Measurements from ENCODE around the gene PMAIP1.
"Not testable (repeated sequence)": the region's sequence is repeated elsewhere in the genome, so short reads cannot be mapped to it uniquely, and the experiment has no call there.

Gene PMAIP1

DNA sequence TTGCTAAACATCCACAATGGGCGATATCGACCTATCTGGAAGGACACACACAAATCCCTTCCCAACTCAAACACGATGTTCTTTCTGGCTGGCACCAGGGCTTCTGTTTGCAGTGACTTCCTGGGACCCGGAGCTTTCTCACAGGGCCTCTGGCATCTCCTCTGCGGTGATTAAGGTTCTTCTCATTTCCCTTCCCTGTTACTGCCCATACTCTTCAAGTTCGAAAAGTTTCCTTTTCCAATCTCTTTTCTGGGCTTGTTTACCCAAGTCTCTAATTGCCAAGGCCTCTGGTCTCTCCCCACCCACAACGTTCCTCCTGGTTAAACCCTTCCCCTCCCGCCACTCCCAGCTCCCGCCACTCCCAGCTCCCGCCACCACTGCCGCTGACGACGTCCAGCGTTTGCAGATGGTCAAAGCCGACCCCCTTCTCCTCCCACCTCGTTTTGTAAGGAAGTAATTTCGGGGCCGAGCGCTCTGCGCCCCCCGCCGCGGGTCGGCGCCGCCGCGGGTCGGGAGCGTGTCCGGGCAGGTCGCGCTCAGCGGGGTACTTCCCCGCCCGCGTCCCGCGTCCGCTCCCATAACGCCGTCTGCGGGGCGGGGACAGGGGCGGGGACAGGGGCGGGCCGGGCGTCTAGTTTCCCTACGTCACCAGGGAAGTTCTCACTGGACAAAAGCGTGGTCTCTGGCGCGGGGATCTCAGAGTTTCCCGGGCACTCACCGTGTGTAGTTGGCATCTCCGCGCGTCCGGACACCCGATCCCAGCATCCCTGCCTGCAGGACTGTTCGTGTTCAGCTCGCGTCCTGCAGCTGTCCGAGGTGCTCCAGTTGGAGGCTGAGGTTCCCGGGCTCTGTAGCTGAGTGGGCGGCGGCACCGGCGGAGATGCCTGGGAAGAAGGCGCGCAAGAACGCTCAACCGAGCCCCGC is at the start of gene PMAIP1:
PMAIP1 (plus strand) TSS at position 699 of the 924 bp plus-strand sequence; CDS start at position 881, 182 bp downstream.
- DNase-seq (ENCODE audit: low read depth, low spot score), result peak; percentile 87

GRCh38 chr18:59851784-59852399 is 47.9 kb upstream of the PMAIP1 start:
- DNase-seq (ENCODE audit: low read depth, low spot score), result no peak

- no peak for DNase-seq (ENCODE audit: low read depth, low spot score)
Observed at GRCh38 chr18:59852548-59852947, 47.2 kb upstream of the PMAIP1 start.

DNA sequence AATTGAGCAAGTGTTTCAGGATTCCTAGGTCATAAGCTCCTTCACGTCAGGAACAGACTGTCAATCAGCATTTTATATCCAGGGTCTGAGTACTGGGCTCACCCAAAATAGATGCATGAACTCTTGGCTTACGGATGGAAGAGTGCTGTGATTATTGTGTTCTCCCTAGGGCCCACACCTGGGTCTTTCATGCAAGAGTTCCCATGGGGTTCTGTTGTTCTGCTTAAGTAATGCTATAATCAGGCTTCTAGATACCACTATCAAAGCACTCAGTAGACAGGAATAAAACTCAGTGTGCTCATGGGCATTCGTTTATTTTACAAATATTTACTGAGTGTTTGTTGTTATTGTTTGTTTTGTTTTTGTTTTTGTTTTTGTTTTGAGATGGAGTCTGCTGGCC is 46.4 kb upstream of the PMAIP1 start:
- no peak for DNase-seq (ENCODE audit: low read depth, low spot score)

- DNase-seq (ENCODE audit: low read depth, low spot score), result not testable (repeated sequence)
Observed at GRCh38 chr18:59853988-59854387, 45.8 kb upstream of the PMAIP1 start.

GRCh38 chr18:59861009-59861408 is 38.8 kb upstream of the PMAIP1 start:
- DNase-seq (ENCODE audit: low read depth, low spot score), result no peak

DNA sequence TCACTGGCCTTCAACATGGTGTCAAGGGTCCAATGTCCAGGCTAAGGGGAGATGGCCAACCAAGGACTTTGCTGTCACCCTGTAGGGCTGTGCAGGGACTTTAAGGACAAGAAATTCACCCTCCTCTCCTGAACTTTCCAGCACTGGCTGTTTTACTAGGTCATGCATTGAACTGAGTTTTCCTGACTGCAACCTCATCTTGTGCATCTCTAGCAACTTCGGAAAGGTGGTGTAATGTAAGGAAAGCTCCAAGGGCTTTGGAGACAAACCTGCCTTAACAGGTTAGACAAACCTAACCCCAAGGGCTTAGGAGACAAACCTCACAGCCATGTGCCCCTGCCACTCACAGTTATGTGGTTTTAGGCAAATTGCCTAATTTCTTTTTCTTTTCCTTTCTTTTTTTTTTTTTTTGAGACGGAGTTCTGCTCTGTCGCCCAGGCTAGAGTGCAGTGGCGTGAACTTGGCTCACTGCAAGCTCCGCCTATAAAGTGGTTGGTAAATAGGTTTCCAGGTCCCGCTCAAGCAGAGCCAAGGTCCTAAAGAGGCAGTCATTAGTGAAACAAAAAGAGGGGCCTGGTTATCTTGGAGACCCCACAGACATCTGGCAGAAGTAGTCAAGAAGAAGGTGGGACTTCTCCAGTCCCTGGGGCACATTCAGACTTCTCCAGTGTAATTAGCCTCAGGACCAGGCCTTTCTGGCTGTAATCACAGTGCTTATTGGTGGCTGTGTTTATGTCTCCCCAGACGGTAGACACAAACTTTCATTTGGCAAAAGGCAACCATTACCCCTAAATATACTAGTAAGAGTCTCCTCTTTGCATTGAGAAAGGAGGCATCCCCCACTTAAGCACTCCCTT is 37.6 kb upstream of the PMAIP1 start:
- DNase-seq (ENCODE audit: low read depth, low spot score), result no peak

DNA sequence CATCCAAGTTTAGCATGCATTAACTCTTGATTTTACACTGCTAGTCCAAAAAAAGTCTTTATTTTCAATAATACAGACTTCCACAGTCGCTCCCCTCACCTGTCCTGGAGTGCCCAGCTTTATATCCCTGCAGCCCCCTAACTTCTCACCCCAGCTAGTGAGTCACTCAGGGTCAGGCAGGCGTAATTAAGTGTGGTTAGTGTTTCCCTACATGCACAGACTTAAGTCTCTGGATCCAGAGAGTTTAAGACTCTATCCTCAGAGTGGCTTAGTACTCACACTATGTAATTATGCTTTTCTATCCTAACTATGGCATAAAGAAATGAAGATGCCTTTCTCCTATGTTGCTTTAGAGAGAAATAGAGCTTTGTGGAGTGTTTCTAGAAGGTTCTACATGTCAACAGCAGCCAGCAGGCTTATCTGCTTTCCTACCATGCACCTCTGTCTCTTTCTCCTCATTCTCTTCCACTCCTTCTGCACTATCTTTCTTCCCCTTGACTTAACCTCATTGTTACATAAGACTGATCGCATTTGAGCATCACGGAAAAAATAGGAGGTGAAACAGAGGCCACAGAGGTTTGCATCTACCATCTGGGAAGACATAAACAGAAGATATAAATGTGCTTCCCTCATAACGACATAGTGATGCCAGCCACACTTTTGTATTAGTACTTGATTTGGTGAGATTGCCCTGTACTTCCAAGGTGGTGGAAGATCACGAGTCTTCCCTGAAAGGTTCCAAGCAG is 34.4 kb upstream of the PMAIP1 start:
- DNase-seq (ENCODE audit: low read depth, low spot score), result no peak

DNA sequence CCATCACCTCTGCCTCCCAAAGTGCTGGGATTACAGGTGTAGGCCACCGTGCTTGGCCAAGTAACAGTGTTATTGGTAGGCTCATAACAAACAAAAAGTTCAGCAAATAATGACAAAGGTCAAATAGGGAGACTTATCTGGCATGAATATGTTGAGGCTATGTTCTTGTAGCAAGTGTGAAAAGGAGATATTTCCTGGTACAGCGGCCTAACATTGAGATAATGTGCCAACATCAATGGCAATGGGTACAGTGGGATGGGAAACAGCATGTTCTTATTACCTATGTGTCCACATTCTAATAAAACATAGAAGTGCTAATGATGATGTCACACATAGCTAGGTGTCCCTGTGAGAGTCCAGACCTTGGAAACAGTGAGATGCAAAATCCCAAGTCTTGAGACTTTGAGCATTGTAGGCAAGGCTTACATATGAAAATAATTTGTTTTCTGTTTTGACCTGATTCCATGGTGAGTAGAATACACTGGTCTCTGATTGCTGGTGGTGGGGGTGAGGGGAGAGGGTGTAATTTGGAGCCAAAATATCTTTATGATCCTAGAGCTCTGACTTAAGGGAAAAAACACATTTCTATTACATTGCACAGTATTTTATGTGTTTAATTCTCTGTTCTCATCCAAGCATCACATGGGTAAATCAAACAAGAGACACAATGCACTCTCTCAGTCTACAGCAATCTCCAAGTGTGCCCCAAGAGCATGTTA is 33.1 kb upstream of the PMAIP1 start:
- no peak for DNase-seq (ENCODE audit: low read depth, low spot score)

GRCh38 chr18:59867337-59868104 is 32.3 kb upstream of the PMAIP1 start:
- no peak for DNase-seq (ENCODE audit: low read depth, low spot score)

GRCh38 chr18:59870623-59871130 is 29.1 kb upstream of the PMAIP1 start:
- no peak for DNase-seq (ENCODE audit: low read depth, low spot score)

DNA sequence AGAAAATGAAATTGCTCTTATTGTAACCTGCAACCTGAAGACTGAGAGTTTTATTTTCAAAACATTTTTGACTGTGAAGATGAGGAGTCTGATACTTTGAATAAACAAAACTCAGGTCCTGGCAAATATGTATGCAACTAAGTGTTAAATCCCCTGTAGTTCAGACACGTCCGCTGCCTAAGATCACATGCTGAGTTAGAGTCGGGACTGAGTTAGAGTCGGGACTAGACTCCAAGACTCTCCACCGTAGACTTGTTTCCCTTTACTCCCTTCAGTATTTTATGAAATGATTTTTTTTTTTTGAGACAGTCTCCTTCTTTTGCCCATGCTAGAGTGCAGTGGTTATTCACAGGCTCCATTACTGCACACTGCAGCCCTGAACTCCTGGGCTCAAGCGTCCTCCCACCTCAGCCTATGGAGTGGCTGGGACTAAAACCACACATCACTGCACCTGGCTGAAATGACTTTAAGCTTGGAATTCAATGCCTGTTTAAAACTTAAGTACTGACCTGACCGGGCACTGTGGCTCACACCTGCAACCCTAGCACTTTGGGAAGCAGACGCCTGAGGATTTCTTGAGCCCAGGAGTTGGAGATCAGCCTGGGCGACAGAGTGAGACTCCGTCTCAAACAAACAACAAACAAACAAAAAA is 28.0 kb upstream of the PMAIP1 start:
- DNase-seq (ENCODE audit: low read depth, low spot score), result no peak

- DNase-seq (ENCODE audit: low read depth, low spot score), result no peak
Observed at GRCh38 chr18:59873641-59874040, 26.2 kb upstream of the PMAIP1 start.

- DNase-seq (ENCODE audit: low read depth, low spot score), result no peak
Observed at GRCh38 chr18:59874166-59874565, 25.6 kb upstream of the PMAIP1 start.

DNA sequence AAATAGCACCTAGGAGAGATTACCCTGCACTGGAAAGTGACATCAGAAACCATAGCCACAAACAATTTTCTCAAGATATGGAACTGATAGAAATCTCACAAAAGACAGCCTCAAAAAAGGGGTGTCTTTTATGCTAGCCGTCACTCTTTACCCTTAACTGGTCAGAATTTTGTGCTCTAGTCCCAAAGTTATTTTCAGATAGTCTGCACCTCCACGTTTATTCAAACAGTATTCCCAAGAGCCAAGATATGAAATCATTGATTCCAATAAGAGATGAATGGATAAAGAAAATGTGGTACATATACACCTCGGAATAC is 23.5 kb upstream of the PMAIP1 start:
- DNase-seq (ENCODE audit: low read depth, low spot score), result no peak

GRCh38 chr18:59877361-59877760 is 22.4 kb upstream of the PMAIP1 start:
- DNase-seq (ENCODE audit: low read depth, low spot score), result no peak

GRCh38 chr18:59878644-59879043 is 21.2 kb upstream of the PMAIP1 start:
- DNase-seq (ENCODE audit: low read depth, low spot score), result no peak

GRCh38 chr18:59881728-59882656 is 17.8 kb upstream of the PMAIP1 start:
- no peak for DNase-seq (ENCODE audit: low read depth, low spot score)
